Measurements from ENCODE around the gene ESPNL. TPM values are rescaled to one million over a fixed set of nuclear protein-coding genes. Genes with fewer than 3 reads are reported as not detected.

ESPNL gene
- total RNA-seq, 4 donors from 2014 or later = 0.44 to 2.1 TPM; not detected in 2

DNA sequence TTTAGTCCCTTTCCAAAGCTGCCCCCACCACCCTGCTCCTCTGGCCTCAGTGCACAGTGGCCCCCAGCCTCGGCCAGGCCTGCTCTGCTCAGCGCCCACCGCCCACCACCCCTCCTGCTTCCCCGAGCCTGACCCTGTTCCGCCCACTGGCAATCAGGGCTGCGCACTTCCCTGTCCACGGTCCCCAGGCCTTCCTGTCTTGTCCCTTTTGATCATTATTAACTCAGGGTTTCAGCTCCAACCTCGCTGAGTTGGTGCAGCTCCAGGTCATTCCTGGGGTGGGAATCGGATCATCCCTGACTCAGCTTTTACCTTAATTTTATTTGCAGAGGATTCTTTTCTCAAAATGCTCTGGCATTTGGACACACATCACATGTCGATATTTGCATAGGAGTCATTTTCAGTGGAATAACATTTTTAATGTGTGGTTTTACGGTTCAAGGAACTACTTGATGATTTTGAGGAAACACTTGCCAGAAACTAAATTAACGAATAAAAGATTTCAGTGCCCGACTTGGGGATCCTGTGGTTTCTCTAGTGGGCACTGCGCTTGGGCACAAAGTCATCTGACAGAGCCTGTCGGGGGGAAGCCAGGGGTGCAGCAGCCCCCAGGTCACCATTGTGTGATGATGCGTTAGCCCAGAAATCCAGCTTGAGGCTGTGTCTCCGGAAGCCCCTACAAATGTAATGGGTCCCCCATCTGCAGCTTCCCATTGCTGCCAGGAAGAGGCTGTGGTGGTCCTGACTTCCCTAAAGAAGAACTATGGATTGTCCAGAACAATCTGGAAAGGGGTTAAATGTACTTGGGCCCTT is 1.0 kb upstream of the ESPNL start:
- WGBS, 2 donors = 60 to 66% methylated on average over 17 of the region's 17 CpGs
- H3K27ac ChIP-seq = peak overlapping the region in 3 of 4 donors; percentile 34 to 58 (median 34)
- DNase-seq (ENCODE audit: low spot score in 2 of 2) = no peak

DNA sequence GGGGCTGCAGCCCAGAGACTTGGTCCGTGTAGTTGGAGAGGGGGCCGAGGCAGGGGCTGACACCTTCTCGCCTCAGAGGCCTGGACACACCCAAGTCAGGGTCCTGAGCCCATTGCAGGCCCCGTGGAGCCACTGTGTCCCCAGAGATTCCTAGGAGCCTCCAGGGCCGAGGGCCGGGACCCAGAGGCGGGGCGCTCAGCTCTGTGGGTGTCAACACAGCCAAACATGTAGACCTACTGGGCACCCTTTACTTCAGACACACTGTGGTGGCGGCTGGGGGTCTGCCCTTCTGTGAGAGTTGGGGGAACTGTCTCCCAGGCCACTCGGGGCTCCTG is 459 bp upstream of the ESPNL start:
- H3K4me3 ChIP-seq = no peak overlapping the region
- peaks cover 0 to 14% (median 0%) of the 10 kb centered on the region in 3 donors for H3K36me3 ChIP-seq
- no peaks in the 10 kb centered on the region for H3K9me3 ChIP-seq
- H3K4me1 ChIP-seq = peaks cover 0 to 15% (median 8%) of the 10 kb centered on the region in 4 donors
- peak overlapping the region in 1 of 4 donors; percentile 41 for H3K27ac ChIP-seq
- TF ChIP-seq POLR2A (IDR thresholded peaks at IDR 0.05) = no peak
- no peak for TF ChIP-seq EP300 (IDR thresholded peaks at IDR 0.05)
- TF ChIP-seq, protein P1, sequence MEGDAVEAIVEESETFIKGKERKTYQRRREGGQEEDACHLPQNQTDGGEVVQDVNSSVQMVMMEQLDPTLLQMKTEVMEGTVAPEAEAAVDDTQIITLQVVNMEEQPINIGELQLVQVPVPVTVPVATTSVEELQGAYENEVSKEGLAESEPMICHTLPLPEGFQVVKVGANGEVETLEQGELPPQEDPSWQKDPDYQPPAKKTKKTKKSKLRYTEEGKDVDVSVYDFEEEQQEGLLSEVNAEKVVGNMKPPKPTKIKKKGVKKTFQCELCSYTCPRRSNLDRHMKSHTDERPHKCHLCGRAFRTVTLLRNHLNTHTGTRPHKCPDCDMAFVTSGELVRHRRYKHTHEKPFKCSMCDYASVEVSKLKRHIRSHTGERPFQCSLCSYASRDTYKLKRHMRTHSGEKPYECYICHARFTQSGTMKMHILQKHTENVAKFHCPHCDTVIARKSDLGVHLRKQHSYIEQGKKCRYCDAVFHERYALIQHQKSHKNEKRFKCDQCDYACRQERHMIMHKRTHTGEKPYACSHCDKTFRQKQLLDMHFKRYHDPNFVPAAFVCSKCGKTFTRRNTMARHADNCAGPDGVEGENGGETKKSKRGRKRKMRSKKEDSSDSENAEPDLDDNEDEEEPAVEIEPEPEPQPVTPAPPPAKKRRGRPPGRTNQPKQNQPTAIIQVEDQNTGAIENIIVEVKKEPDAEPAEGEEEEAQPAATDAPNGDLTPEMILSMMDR (IDR thresholded peaks at IDR 0.05) = no peak
- no peaks in the 10 kb centered on the region for H3K27me3 ChIP-seq
- peak in 1 of 2 donors; percentile 10 for DNase-seq (ENCODE audit: low spot score in 2 of 2)
- 73 to 75% methylated on average over 4 to 5 of the region's 10 CpGs for WGBS, 2 donors

More for the DNA sequence above, 1.0 kb upstream of the ESPNL start:
- Histone ChIP-seq H3K4me3 (no peak overlapping the region), H3K27me3 (no peaks in the 10 kb centered on the region), H3K9me3 (no peaks in the 10 kb centered on the region), H3K4me1 (peaks cover 0 to 15% (median 8%) of the 10 kb centered on the region in 4 donors), H3K36me3 (peaks cover 0 to 19% (median 0%) of the 10 kb centered on the region in 3 donors)
- TF ChIP-seq, protein P1 (IDR thresholded peaks at IDR 0.05) = no peak
- TF ChIP-seq POLR2A (IDR thresholded peaks at IDR 0.05) = no peak
- TF ChIP-seq EP300 (IDR thresholded peaks at IDR 0.05) = no peak

DNA sequence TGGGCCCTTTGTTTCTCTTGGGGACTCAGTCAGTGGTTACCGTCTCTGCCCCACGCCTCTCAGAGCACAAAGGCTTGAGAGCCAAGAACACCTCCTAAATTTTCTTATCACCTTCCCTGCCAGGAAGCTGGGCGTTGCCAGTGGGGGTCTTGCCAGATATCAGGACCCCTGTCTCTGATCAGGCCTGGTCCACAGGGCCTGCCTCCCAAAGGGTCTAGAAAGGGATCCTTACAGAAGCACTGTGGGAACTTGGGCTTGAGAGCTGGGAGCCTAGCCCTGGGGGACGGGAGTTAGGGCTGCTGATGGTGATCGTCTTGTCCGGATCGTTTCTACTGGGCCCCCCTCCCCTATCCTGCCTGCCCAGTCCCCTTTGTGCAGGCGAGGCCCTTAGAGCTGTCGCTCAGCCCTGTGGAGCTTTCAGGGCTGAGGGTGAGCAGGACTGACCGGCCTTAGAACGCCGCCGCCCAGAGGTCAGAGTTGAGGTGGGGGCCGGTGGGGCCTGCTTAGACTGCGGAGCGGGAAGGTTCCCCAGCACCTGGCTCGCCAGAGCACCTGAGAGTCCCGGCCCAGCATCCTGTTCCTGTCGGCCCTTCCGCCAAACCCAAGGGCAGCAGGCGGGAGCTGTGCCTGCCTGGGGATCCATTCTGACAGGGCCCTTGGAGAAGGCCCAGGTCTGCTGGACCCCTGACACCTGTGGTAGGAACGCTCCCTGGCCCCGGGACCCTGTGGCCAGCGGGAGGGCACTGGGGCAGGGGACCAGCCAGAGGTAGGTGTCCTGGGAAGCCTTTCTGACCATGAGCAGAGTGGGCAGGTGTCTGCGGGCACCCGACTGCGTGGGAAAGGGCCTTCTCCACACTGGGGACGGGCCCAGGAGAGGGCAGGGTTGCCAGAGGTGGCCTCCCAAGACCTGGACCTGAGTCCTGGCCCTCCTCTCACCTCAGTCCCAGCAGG is 956 bp downstream of the ESPNL start:
- Histone ChIP-seq H3K27me3 (no peaks in the 10 kb centered on the region), H3K36me3 (peaks cover 0 to 1% (median 0%) of the 10 kb centered on the region in 3 donors), H3K9me3 (no peaks in the 10 kb centered on the region), H3K4me1 (peaks cover 0 to 15% (median 8%) of the 10 kb centered on the region in 4 donors), H3K27ac (no peak overlapping the region), H3K4me3 (no peak overlapping the region)
- WGBS, 2 donors = 81 to 82% methylated on average over 13 to 19 of the region's 28 CpGs
- peak in 1 of 2 donors; percentile 4 for DNase-seq (ENCODE audit: low spot score in 2 of 2)
- TF ChIP-seq POLR2A (IDR thresholded peaks at IDR 0.05) (no peak), EP300 (IDR thresholded peaks at IDR 0.05) (no peak)
- TF ChIP-seq, protein P1 (IDR thresholded peaks at IDR 0.05) = no peak

DNA sequence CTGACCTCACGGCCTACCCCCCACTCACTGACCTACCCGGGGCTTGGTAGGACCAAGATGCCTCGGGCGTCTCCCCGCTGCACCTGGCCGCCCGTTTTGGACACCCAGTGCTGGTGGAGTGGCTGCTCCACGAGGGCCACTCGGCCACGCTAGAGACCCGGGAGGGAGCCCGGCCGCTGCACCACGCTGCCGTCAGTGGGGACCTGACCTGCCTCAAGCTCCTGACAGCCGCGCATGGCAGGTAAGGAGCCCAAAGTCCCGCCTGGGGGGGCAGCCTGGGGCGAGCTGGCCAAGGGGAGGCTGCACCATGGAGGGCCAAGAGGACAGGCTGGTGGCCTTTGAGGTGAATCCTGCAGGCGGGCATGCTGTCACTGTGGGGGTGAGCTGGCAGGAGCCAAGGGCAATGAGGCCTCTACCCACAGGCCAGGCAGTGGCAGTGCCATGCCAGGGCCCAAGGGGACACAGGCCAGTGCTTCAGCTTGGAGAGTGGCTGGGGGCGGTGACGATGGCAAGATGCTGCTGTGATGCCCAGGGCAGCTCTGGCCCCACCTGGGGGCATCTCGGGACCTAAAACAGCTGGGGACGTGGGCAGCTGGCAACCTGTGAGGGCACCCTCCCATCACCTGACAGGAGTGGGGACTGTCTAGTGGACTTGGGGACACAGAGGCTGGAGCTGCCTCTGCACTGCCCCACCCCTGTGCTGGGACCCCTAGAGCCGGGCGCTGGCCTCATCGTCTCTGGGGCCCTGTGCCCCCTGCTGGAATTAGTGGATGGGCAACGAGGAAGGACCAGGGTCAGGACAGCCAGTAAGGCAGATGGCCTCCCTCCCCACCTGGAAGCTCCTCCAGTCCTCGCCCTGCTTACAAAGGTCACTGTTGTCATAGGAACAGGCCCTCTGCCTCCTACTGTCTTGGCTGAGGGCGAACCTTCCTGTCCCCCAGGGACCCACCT is 2.0 kb downstream of the ESPNL start:
- peaks cover 0 to 15% (median 8%) of the 10 kb centered on the region in 4 donors for H3K4me1 ChIP-seq
- H3K36me3 ChIP-seq = no peaks in the 10 kb centered on the region
- no peak overlapping the region for H3K4me3 ChIP-seq
- H3K9me3 ChIP-seq = no peaks in the 10 kb centered on the region
- H3K27me3 ChIP-seq = no peaks in the 10 kb centered on the region
- 69 to 88% methylated on average over 12 to 20 of the region's 30 CpGs for WGBS, 2 donors
- TF ChIP-seq POLR2A (IDR thresholded peaks at IDR 0.05) = no peak
- TF ChIP-seq EP300 (IDR thresholded peaks at IDR 0.05) = no peak
- TF ChIP-seq, protein P1 (IDR thresholded peaks at IDR 0.05) = no peak
- peak in 1 of 2 donors; percentile 10 for DNase-seq (ENCODE audit: low spot score in 2 of 2)
- H3K27ac ChIP-seq = no peak overlapping the region

Measured in tibial nerve (tissue), 4 donors.